PC-3 (cell line): ENCODE results near the gene NKAIN2.

Experiments
- EZH2 ChIP-seq: fragments of 300-600 bp; sonication (generic); IDR thresholded peaks from one replicate; pipeline ENCODE4 v1.6.1; 2017; ENCODE audit warnings: antibody characterized with exemption, mild to moderate bottlenecking, low read length; ENCODE audit not compliant: unreplicated experiment
- EZH2phosphoT487 ChIP-seq: fragments of 300-600 bp; sonication (generic); IDR thresholded peaks from 2 replicates; pipeline ENCODE4 v1.6.1; 2018; ENCODE audit warnings: mild to moderate bottlenecking, antibody characterized with exemption, low read length, borderline replicate concordance

GRCh38 chr6:124148236-124148957 is 344.7 kb downstream of the NKAIN2 start:
- no peak for TF ChIP-seq EZH2
- no peak for TF ChIP-seq EZH2phosphoT487
